GM13977 (cell line): ENCODE data around the gene AP2A1.

ENCODE experiments used
- DNase-seq: peaks from one replicate; pipeline ENCODE4 v3.0.0; 2012; ENCODE audit warnings: low spot score
- CTCF ChIP-seq: IDR thresholded peaks from 2 replicates; pipeline ENCODE4 v1.5.1; 2012; ENCODE audit warnings: mild to moderate bottlenecking, control low read depth; ENCODE audit not compliant: insufficient read depth; ENCODE audit errors: extremely low read depth, missing control alignments
- in situ Hi-C: fragments of 300-500 bp; cut with MboI; formaldehyde crosslinking; loops from one replicate; pipeline ENCODE4 v1.12.0; 2022; ENCODE audit warnings: low sequenced_read_pairs, low pct_unique_long_range_greater_than_20kb, mixed read lengths, inconsistent platforms; ENCODE audit not compliant: unreplicated experiment

Gene AP2A1

GRCh38 chr19:49803529-49803856, 36.7 kb downstream of the AP2A1 start:
- DNase-seq, result no peak
- in situ Hi-C loops, result no loop called here
- TF ChIP-seq CTCF, result no peak

- no peak for DNase-seq
- in situ Hi-C loops, result no loop called here
- TF ChIP-seq CTCF, result no peak
Observed at GRCh38 chr19:49805822-49806619, 39.2 kb downstream of the AP2A1 start.

GRCh38 chr19:49806620-49806959, 39.8 kb downstream of the AP2A1 start:
- TF ChIP-seq CTCF, result no peak
- no peak for DNase-seq
- in situ Hi-C loops, result no loop called here

- in situ Hi-C loops, result no loop called here
- no peak for DNase-seq
Observed at GRCh38 chr19:49807058-49807903, 40.5 kb downstream of the AP2A1 start.

GRCh38 chr19:49807904-49808675, 41.3 kb downstream of the AP2A1 start:
- in situ Hi-C loops, result no loop called here
- TF ChIP-seq CTCF, result no peak
- DNase-seq, result no peak

More at GRCh38 chr19:49807058-49807903, 40.5 kb downstream of the AP2A1 start:
- no peak for TF ChIP-seq CTCF

- TF ChIP-seq CTCF, result no peak
- peak; percentile 95 for DNase-seq
- in situ Hi-C loops, result no loop called here
Observed at GRCh38 chr19:49808711-49809159, 41.9 kb downstream of the AP2A1 start.
